PC-9 (cell line): Measurements from ENCODE around the gene PDHA1. TPM values are rescaled to one million over a fixed set of nuclear protein-coding genes. Genes with fewer than 3 reads are reported as not detected.

Experiments
- BruUV-seq: library from RNA; stranded (reverse); fragments of 400-500 nt; replicated peaks from 2 replicates; lab custom pipeline; 2021; lab: Mats Ljungman, UMichigan
- CTCF ChIA-PET: fragments of 300-600 bp; sonication (Branson Sonifier 250); formaldehyde crosslinking; loops from one replicate; lab custom pipeline; 2022; ENCODE audit warnings: antibody characterized with exemption; lab: Charles Lee
- POLR2A ChIA-PET: fragments of 300-600 bp; sonication (Branson Sonifier 250); formaldehyde crosslinking; loops from one replicate; lab custom pipeline; 2022; ENCODE audit warnings: antibody characterized with exemption; ENCODE audit not compliant: unreplicated experiment; lab: Charles Lee
- DNase-seq, 2 experiments: peaks; one replicate each; pipeline versions ENCODE4 v3.0.0 to v3.0.0-alpha.2; 2015 to 2022; ENCODE audit warnings: mixed read lengths in 1 of 2
- H2AFZ ChIP-seq: fragments of 200-600 bp; sonication (generic); 2 replicates; pipeline ENCODE4 v1.8.1; 2017; ENCODE audit warnings: antibody characterized with exemption
- H3F3A ChIP-seq: fragments of 200-600 bp; sonication (generic); 2 replicates; pipeline ENCODE4 v1.8.1; 2017; ENCODE audit warnings: antibody characterized with exemption, mild to moderate bottlenecking, low read depth; ENCODE audit not compliant: insufficient read depth
- H3K27ac ChIP-seq: fragments of 200-600 bp; sonication (generic); 2 replicates; pipeline ENCODE4 v1.6.1; 2016; ENCODE audit warnings: mixed run types
- H3K27me3 ChIP-seq: fragments of 200-600 bp; sonication (generic); 2 replicates; pipeline ENCODE4 v1.6.1; 2016; ENCODE audit warnings: low read depth, mixed run types; ENCODE audit not compliant: insufficient read depth
- H3K36me3 ChIP-seq: fragments of 200-600 bp; sonication (generic); 2 replicates; pipeline ENCODE4 v1.6.1; 2016; ENCODE audit warnings: low read depth, mixed run types
- H3K4me1 ChIP-seq: fragments of 200-600 bp; sonication (generic); replicated peaks from 2 replicates; pipeline ENCODE4 v1.6.1; 2016; ENCODE audit warnings: mixed run types; ENCODE audit not compliant: insufficient read depth
- H3K4me2 ChIP-seq: fragments of 200-600 bp; sonication (generic); 2 replicates; pipeline ENCODE4 v1.6.1; 2017; ENCODE audit warnings: mixed run types
- H3K4me3 ChIP-seq: fragments of 200-600 bp; sonication (generic); 2 replicates; pipeline ENCODE4 v1.6.1; 2016; ENCODE audit warnings: mixed run types
- H3K79me2 ChIP-seq: fragments of 200-600 bp; sonication (generic); 2 replicates; pipeline ENCODE4 v1.6.1; 2017; ENCODE audit warnings: low read depth, mixed run types
- H3K9me2 ChIP-seq: fragments of 200-600 bp; sonication (generic); 2 replicates; pipeline ENCODE4 v1.8.1; 2017; ENCODE audit warnings: mild to moderate bottlenecking; ENCODE audit not compliant: insufficient read depth
- H3K9me3 ChIP-seq: fragments of 200-600 bp; sonication (generic); 2 replicates; pipeline ENCODE4 v1.8.1; 2016; ENCODE audit warnings: low read depth; ENCODE audit not compliant: insufficient read depth
- H4K20me1 ChIP-seq: fragments of 200-600 bp; sonication (generic); 2 replicates; pipeline ENCODE4 v1.8.1; 2017; ENCODE audit not compliant: insufficient read depth
- EZH2 ChIP-seq: fragments of 200-600 bp; sonication (generic); IDR thresholded peaks from 2 replicates; pipeline ENCODE4 v1.8.0; 2017; ENCODE audit warnings: antibody characterized with exemption, low read depth
- intact Hi-C: fragments of 100-400 bp; cut with micrococcal nuclease; formaldehyde crosslinking; loops from one replicate; pipeline ENCODE4 v1.10.0; 2022; ENCODE audit not compliant: unreplicated experiment
- total RNA-seq: library from RNA; stranded (reverse); gene quantifications from 2 replicates; pipeline ENCODE4 v1.2.3, GENCODE V29; 2021
- TF ChIP-seq, protein P1 (sequence below): fragments of 200-600 bp; sonication (generic); conservative IDR thresholded peaks from 2 replicates; pipeline ENCODE4 v1.6.1; 2017; ENCODE audit warnings: mixed run types, antibody characterized with exemption, mild to moderate bottlenecking, moderate library complexity

The PDHA1 gene
- total RNA-seq, 1 experiment from 2014 or later = 193 TPM

DNA sequence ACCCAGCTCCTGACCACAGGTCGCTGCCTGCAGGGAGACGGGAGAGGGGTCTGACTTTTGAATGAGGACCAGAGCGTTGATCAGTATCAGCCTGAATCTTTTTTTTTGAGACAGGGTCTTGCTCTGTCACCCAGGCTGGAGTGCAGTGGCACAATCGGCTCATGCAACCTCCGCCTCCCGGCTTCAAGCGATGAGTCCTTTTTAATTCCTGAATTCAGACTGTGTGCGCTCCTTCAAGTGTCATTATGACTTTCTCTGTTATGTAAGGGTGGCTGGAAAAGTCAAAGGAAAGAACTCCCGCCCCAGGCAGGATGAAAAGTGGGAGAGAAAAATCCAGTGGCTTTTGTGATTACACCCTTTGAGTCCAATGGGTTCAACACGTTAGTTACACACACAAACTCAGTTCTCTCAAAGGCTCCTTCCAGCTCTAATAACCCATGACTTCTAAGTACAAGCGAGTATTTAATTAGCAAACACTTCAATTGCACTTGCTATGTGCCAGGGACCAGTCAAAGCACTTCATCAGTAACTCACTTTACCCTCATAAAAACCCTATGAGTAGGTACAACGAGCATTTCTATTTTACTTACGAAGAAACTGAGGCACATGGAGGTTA is 44.4 kb downstream of the PDHA1 start:
- Histone ChIP-seq H3K9me2 (no peaks in the 10 kb centered on the region), H3F3A (no peaks in the 10 kb centered on the region), H3K79me2 (no peaks in the 10 kb centered on the region), H3K27me3 (0 out of 2 replicates have a peak, but pooled peaks cover 4% of the 10 kb centered on the region), H3K4me2 (no peak overlapping the region), H3K4me1 (no peaks in the 10 kb centered on the region), H3K4me3 (no peak overlapping the region), H2AFZ (no peak overlapping the region), H4K20me1 (no peaks in the 10 kb centered on the region), H3K9me3 (no peaks in the 10 kb centered on the region), H3K36me3 (no peaks in the 10 kb centered on the region), H3K27ac (no peak overlapping the region)
- no peak for TF ChIP-seq EZH2
- TF ChIP-seq, protein P1, sequence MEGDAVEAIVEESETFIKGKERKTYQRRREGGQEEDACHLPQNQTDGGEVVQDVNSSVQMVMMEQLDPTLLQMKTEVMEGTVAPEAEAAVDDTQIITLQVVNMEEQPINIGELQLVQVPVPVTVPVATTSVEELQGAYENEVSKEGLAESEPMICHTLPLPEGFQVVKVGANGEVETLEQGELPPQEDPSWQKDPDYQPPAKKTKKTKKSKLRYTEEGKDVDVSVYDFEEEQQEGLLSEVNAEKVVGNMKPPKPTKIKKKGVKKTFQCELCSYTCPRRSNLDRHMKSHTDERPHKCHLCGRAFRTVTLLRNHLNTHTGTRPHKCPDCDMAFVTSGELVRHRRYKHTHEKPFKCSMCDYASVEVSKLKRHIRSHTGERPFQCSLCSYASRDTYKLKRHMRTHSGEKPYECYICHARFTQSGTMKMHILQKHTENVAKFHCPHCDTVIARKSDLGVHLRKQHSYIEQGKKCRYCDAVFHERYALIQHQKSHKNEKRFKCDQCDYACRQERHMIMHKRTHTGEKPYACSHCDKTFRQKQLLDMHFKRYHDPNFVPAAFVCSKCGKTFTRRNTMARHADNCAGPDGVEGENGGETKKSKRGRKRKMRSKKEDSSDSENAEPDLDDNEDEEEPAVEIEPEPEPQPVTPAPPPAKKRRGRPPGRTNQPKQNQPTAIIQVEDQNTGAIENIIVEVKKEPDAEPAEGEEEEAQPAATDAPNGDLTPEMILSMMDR = no peak
- POLR2A ChIA-PET = no interaction called here
- BruUV-seq = no TSS peak
- intact Hi-C loops = no loop called here
- no peak for DNase-seq
- CTCF ChIA-PET = no interaction called here

DNA sequence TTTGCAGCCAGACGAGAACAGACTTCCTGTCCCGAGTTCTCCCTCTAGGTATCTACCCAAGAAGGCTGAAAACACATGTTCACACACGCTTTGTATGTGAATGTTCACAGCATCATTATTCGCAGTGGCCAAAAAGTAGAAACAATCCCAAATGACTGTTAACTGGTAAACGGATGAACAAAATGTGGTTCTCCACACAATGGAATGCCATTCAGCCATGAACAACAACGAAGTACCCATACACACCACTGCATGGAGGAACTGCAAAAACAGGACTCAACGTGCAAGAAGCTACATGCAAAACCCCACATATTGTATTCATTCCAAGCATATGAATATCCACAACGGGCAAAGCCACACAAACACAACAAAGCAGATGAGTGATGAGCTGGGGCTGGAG is 45.0 kb downstream of the PDHA1 start:
- Histone ChIP-seq H4K20me1 (no peaks in the 10 kb centered on the region), H3K9me3 (no peaks in the 10 kb centered on the region), H3K4me3 (no peak overlapping the region), H3K27me3 (0 out of 2 replicates have a peak, but pooled peaks cover 4% of the 10 kb centered on the region), H3K27ac (no peak overlapping the region), H3F3A (no peaks in the 10 kb centered on the region), H3K4me2 (no peak overlapping the region), H3K4me1 (no peaks in the 10 kb centered on the region), H2AFZ (no peak overlapping the region), H3K36me3 (no peaks in the 10 kb centered on the region), H3K9me2 (no peaks in the 10 kb centered on the region), H3K79me2 (no peaks in the 10 kb centered on the region)
- BruUV-seq = no TSS peak
- DNase-seq = no peak
- ChIA-PET POLR2A (no interaction called here), CTCF (interaction anchor here (0.6 kb wide), 1 partner anchor 156 kb away, joined by 5 read pairs; no protein-coding TSS in a partner anchor)
- intact Hi-C loops = no loop called here
- TF ChIP-seq EZH2 = no peak
- TF ChIP-seq, protein P1 = no peak

DNA sequence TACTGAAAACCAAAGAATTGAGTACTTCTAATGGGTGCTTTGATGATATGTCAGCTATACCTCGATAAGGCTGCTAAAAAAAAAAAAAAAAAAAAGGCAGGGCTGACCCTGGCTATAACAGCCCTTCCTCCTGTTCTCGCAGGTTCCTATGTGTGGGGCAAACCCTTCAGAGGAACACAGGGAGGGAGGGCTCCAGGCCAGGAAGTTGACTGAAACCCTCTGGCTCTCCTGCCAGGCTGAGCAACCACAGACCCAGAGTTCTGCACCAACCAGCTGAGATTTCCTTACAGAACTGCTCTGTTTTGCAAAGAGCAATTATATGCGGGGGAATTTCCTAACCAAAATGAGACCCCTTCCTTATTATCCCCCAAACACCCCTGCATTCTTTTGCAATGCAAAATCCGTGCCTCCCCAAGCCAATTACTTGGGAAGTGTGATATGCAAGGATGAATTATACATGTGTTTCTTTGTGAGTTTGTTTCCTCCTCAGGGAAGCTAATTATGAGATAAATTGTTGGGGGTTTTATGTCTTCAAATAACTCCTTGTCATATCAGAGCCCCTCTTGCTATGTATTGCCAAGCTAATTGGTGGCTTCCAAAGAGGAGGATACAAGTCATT is 45.6 kb downstream of the PDHA1 start:
- peaks cover 4% of the 10 kb centered on the region; the same call in 1 of the 2 replicates for H3K27me3 ChIP-seq
- no peak overlapping the region for H3K4me2 ChIP-seq
- H3K4me3 ChIP-seq = no peak overlapping the region
- no peak for DNase-seq
- no peaks in the 10 kb centered on the region for H3K4me1 ChIP-seq
- TF ChIP-seq, protein P1 = no peak
- no peak for TF ChIP-seq EZH2
- no peaks in the 10 kb centered on the region for H3K9me3 ChIP-seq
- H2AFZ ChIP-seq = no peak overlapping the region
- H3K9me2 ChIP-seq = no peaks in the 10 kb centered on the region
- no TSS peak for BruUV-seq
- no peak overlapping the region for H3K27ac ChIP-seq
- CTCF ChIA-PET = interaction anchor here (0.6 kb wide), 1 partner anchor 156 kb away, joined by 5 read pairs; no protein-coding TSS in a partner anchor
- no peaks in the 10 kb centered on the region for H3F3A ChIP-seq
- H4K20me1 ChIP-seq = no peaks in the 10 kb centered on the region
- no peaks in the 10 kb centered on the region for H3K79me2 ChIP-seq
- POLR2A ChIA-PET = no interaction called here
- intact Hi-C loops = no loop called here
- H3K36me3 ChIP-seq = no peaks in the 10 kb centered on the region
